GM23338 (cell line): Measurements from ENCODE around the gene TMEM219. TPM values are rescaled to one million over a fixed set of nuclear protein-coding genes. Genes with fewer than 3 reads are reported as not detected.

Source experiments
- ATAC-seq: fragments of 200-7000 bp; cut with Tn5 transposase; 3 replicates; pipeline ENCODE4 v1.9.1; 2020
- DNase-seq: peaks from one replicate; pipeline ENCODE4 v3.0.0-alpha.2; 2015; ENCODE audit warnings: low spot score
- H2AFZ ChIP-seq: fragments of 200-600 bp; sonication (generic); 2 replicates; pipeline ENCODE4 v1.8.0; 2016; ENCODE audit warnings: antibody characterized with exemption, mild to moderate bottlenecking, moderate library complexity
- H3F3A ChIP-seq: fragments of 200-600 bp; sonication (generic); replicated peaks from 2 replicates; pipeline ENCODE4 v1.8.0; 2017; ENCODE audit warnings: antibody characterized with exemption, mixed run types, low read depth
- H3K27ac ChIP-seq: fragments of 200-600 bp; sonication (generic); 2 replicates; pipeline ENCODE4 v1.6.1; 2016; ENCODE audit warnings: low read depth
- H3K27me3 ChIP-seq: fragments of 200-600 bp; sonication (generic); 2 replicates; pipeline ENCODE4 v1.8.0; 2016; ENCODE audit warnings: mild to moderate bottlenecking, mixed run types, moderate library complexity; ENCODE audit not compliant: insufficient read depth
- H3K36me3 ChIP-seq: fragments of 200-600 bp; sonication (generic); 2 replicates; pipeline ENCODE4 v1.8.0; 2016; ENCODE audit warnings: mild to moderate bottlenecking; ENCODE audit not compliant: insufficient read depth
- H3K4me1 ChIP-seq: fragments of 200-600 bp; sonication (generic); 2 replicates; pipeline ENCODE4 v1.8.0; 2016; ENCODE audit warnings: mild to moderate bottlenecking, moderate library complexity; ENCODE audit not compliant: insufficient read depth
- H3K4me2 ChIP-seq: fragments of 200-600 bp; sonication (generic); 2 replicates; pipeline ENCODE4 v1.7.1; 2017; ENCODE audit warnings: mixed run types
- H3K4me3 ChIP-seq: fragments of 200-600 bp; sonication (generic); 2 replicates; pipeline ENCODE4 v1.6.1; 2016; ENCODE audit warnings: mixed run types
- H3K79me2 ChIP-seq: fragments of 200-600 bp; sonication (generic); replicated peaks from 2 replicates; pipeline ENCODE4 v1.8.0; 2017; ENCODE audit warnings: mild to moderate bottlenecking; ENCODE audit not compliant: insufficient read depth
- H3K9me2 ChIP-seq: fragments of 200-600 bp; sonication (generic); 2 replicates; pipeline ENCODE4 v1.8.0; 2017; ENCODE audit not compliant: insufficient read depth
- H4K20me1 ChIP-seq: fragments of 200-600 bp; sonication (generic); replicated peaks from 2 replicates; pipeline ENCODE4 v1.8.0; 2017; ENCODE audit warnings: mild to moderate bottlenecking; ENCODE audit not compliant: insufficient read depth
- H3K27ac Mint-ChIP-seq: 2 replicates; pipeline ENCODE4 v1.8.0; 2020; ENCODE audit warnings: inconsistent platforms, mild to moderate bottlenecking, moderate library complexity, mixed read lengths
- H3K27me3 Mint-ChIP-seq: 3 replicates; pipeline ENCODE4 v1.8.0; 2022; ENCODE audit warnings: low read depth, mild to moderate bottlenecking, moderate library complexity, mixed read lengths, inconsistent platforms; ENCODE audit not compliant: insufficient read depth, poor library complexity
- H3K36me3 Mint-ChIP-seq: 3 replicates; pipeline ENCODE4 v1.8.0; 2021; ENCODE audit warnings: low read depth, mild to moderate bottlenecking, inconsistent platforms, moderate library complexity, mixed read lengths
- H3K4me1 Mint-ChIP-seq: 3 replicates; pipeline ENCODE4 v1.8.0; 2020; ENCODE audit warnings: mild to moderate bottlenecking, inconsistent platforms, mixed read lengths
- H3K4me3 Mint-ChIP-seq: 3 replicates; pipeline ENCODE4 v1.8.0; 2021; ENCODE audit warnings: moderate library complexity, mild to moderate bottlenecking, inconsistent platforms, mixed read lengths
- H3K9me3 Mint-ChIP-seq: 3 replicates; pipeline ENCODE4 v1.8.0; 2020; ENCODE audit warnings: moderate library complexity, mild to moderate bottlenecking, inconsistent platforms, mixed read lengths
- CREB1 ChIP-seq: fragments of 250-450 bp; sonication (Bioruptor Pico); IDR thresholded peaks from 2 replicates; pipeline ENCODE4 v1.5.0; 2020; ENCODE audit warnings: low read depth, mild to moderate bottlenecking, moderate library complexity
- EZH2 ChIP-seq: fragments of 200-600 bp; sonication (generic); IDR thresholded peaks from one replicate; pipeline ENCODE4 v1.8.0; 2017; ENCODE audit warnings: antibody characterized with exemption, mild to moderate bottlenecking, low read depth; ENCODE audit not compliant: unreplicated experiment
- EZH2phosphoT487 ChIP-seq: fragments of 200-600 bp; sonication (generic); IDR thresholded peaks from one replicate; pipeline ENCODE4 v1.8.1; 2018; ENCODE audit warnings: antibody characterized with exemption; ENCODE audit not compliant: unreplicated experiment
- JUNB ChIP-seq: IDR thresholded peaks from one replicate; pipeline ENCODE4 v1.6.1; 2016; ENCODE audit warnings: antibody characterized with exemption; ENCODE audit not compliant: unreplicated experiment
- NANOG ChIP-seq: IDR thresholded peaks from 2 replicates; pipeline ENCODE4 v1.6.1; 2016; ENCODE audit warnings: antibody characterized with exemption, borderline replicate concordance
- POLR2AphosphoS5 ChIP-seq: IDR thresholded peaks from 2 replicates; pipeline ENCODE4 v1.6.1; 2016; ENCODE audit warnings: antibody characterized with exemption, low read depth
- STAT1 ChIP-seq: IDR thresholded peaks from one replicate; pipeline ENCODE4 v1.6.1; 2016; ENCODE audit warnings: antibody characterized with exemption; ENCODE audit not compliant: unreplicated experiment
- ZNF114 ChIP-seq: fragments of 250-450 bp; sonication (Bioruptor Pico); IDR thresholded peaks from 2 replicates; pipeline ENCODE4 v1.5.0; 2020; ENCODE audit warnings: mild to moderate bottlenecking, moderate library complexity
- ZNF331 ChIP-seq: fragments of 250-450 bp; sonication (Bioruptor Pico); IDR thresholded peaks from 2 replicates; pipeline ENCODE4 v1.5.0; 2020; ENCODE audit warnings: low read depth, mild to moderate bottlenecking, moderate library complexity
- polyA plus RNA-seq: library from polyadenylated mRNA; unstranded; fragments of >200 nt; fragmentation: Nextera tagmentation; extraction: Ambion mirVana; gene quantifications from 2 replicates; pipeline ENCODE4 v1.2.1, GENCODE V29; 2016
- total RNA-seq: library from RNA; depleted of rRNA; stranded (reverse); fragments of >200 nt; shearing (Covaris generic); gene quantifications from 2 replicates; pipeline ENCODE4 v1.2.3, GENCODE V29; 2014
- TF ChIP-seq, protein P1 (sequence below): IDR thresholded peaks from 2 replicates; pipeline ENCODE4 v1.6.1; 2016; ENCODE audit warnings: antibody characterized with exemption
- TF ChIP-seq, protein P2 (sequence below), 2 experiments: fragments of 200-600 bp in 1 of 2; sonication (generic) in 1 of 2; conservative IDR thresholded peaks; 2 replicates each; pipeline versions ENCODE4 v1.5.1 to v1.6.1; 2016 to 2017; ENCODE audit warnings: antibody characterized with exemption in 2 of 2, low read depth in 2 of 2, mild to moderate bottlenecking in 2 of 2, moderate library complexity in 1 of 2
- TF ChIP-seq, protein P3 (sequence below): IDR thresholded peaks from one replicate; pipeline ENCODE4 v1.6.1; 2018; ENCODE audit warnings: antibody characterized with exemption; ENCODE audit not compliant: unreplicated experiment

The TMEM219 gene
- total and polyA plus RNA-seq, 2 experiments from 2014 or later = 50.0 to 82.3 TPM

DNA sequence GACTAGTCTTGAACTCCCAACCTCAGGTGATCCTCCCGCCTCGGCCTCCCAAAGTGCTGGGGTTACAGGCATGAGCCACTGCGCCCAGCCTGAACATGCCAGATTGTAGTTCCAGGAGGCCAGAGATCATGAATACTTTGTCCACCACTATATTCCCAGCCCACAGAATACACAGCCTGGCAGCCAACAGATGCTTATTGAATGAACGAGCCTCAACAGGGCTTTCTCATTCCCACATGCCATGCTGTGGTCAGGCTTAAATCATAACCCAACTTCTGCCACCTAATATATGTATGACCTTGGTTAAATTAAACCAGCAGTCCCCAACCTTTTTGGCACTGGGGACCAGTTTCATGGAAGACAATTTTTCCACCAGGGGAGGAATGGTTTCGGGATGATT, 3.1 kb upstream of the TMEM219 start (continued):
- TF ChIP-seq, protein P1, sequence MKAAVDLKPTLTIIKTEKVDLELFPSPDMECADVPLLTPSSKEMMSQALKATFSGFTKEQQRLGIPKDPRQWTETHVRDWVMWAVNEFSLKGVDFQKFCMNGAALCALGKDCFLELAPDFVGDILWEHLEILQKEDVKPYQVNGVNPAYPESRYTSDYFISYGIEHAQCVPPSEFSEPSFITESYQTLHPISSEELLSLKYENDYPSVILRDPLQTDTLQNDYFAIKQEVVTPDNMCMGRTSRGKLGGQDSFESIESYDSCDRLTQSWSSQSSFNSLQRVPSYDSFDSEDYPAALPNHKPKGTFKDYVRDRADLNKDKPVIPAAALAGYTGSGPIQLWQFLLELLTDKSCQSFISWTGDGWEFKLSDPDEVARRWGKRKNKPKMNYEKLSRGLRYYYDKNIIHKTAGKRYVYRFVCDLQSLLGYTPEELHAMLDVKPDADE = no peak
- TF ChIP-seq ZNF331 (CRISPR knock-in tag) = no peak
- no peak for TF ChIP-seq CREB1 (CRISPR knock-in tag)
- no peak for TF ChIP-seq EZH2phosphoT487
- TF ChIP-seq POLR2AphosphoS5 = no peak
- no peak for TF ChIP-seq JUNB
- TF ChIP-seq, protein P2, sequence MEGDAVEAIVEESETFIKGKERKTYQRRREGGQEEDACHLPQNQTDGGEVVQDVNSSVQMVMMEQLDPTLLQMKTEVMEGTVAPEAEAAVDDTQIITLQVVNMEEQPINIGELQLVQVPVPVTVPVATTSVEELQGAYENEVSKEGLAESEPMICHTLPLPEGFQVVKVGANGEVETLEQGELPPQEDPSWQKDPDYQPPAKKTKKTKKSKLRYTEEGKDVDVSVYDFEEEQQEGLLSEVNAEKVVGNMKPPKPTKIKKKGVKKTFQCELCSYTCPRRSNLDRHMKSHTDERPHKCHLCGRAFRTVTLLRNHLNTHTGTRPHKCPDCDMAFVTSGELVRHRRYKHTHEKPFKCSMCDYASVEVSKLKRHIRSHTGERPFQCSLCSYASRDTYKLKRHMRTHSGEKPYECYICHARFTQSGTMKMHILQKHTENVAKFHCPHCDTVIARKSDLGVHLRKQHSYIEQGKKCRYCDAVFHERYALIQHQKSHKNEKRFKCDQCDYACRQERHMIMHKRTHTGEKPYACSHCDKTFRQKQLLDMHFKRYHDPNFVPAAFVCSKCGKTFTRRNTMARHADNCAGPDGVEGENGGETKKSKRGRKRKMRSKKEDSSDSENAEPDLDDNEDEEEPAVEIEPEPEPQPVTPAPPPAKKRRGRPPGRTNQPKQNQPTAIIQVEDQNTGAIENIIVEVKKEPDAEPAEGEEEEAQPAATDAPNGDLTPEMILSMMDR (conservative IDR thresholded peaks at IDR 0.05; ENCODE audit: low read depth in 2 of 2) = no peak
- TF ChIP-seq, protein P3, sequence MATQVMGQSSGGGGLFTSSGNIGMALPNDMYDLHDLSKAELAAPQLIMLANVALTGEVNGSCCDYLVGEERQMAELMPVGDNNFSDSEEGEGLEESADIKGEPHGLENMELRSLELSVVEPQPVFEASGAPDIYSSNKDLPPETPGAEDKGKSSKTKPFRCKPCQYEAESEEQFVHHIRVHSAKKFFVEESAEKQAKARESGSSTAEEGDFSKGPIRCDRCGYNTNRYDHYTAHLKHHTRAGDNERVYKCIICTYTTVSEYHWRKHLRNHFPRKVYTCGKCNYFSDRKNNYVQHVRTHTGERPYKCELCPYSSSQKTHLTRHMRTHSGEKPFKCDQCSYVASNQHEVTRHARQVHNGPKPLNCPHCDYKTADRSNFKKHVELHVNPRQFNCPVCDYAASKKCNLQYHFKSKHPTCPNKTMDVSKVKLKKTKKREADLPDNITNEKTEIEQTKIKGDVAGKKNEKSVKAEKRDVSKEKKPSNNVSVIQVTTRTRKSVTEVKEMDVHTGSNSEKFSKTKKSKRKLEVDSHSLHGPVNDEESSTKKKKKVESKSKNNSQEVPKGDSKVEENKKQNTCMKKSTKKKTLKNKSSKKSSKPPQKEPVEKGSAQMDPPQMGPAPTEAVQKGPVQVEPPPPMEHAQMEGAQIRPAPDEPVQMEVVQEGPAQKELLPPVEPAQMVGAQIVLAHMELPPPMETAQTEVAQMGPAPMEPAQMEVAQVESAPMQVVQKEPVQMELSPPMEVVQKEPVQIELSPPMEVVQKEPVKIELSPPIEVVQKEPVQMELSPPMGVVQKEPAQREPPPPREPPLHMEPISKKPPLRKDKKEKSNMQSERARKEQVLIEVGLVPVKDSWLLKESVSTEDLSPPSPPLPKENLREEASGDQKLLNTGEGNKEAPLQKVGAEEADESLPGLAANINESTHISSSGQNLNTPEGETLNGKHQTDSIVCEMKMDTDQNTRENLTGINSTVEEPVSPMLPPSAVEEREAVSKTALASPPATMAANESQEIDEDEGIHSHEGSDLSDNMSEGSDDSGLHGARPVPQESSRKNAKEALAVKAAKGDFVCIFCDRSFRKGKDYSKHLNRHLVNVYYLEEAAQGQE = no peak

DNA sequence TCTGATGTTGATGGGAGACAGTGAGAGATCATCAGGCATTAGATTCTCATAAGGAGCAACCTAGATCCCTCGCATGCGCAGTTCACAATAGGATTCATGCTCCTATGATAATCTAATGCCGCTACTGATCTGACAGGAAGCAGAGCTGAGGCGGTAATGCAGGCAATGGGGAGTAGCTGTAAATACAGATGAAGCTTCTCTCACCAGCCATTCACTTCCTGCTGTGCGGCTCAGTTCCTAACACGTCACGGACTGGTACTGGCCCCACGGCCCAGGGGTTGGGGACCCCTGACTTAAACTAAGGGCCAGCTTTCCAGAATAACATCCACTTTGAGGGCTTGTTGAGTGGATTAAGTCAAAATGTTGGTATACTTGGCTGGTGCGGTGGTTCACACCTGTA, 2.6 kb upstream of the TMEM219 start:
- peaks cover 16% of the 10 kb centered on the region for H3K4me1 Mint-ChIP-seq
- Histone ChIP-seq H2AFZ (no peak overlapping the region), H3K4me3 (no peak overlapping the region), H3K4me1 (peaks cover 6% of the 10 kb centered on the region), H3K4me2 (no peak overlapping the region), H3K36me3 (no peaks in the 10 kb centered on the region), H3K27me3 (no peaks in the 10 kb centered on the region), H3K27ac (no peak overlapping the region), H3K9me2 (no peaks in the 10 kb centered on the region), H4K20me1 (no peaks in the 10 kb centered on the region), H3F3A (0 out of 2 replicates have a peak, but pooled peaks cover 6% of the 10 kb centered on the region), H3K79me2 (no peaks in the 10 kb centered on the region)
- ATAC-seq (no peak), DNase-seq (no peak)
- no peak overlapping the region for H3K4me3 Mint-ChIP-seq
- TF ChIP-seq ZNF331 (CRISPR knock-in tag) = no peak
- TF ChIP-seq ZNF114 (CRISPR knock-in tag) = no peak
- TF ChIP-seq, protein P2 (conservative IDR thresholded peaks at IDR 0.05; ENCODE audit: low read depth in 2 of 2) = no peak
- TF ChIP-seq CREB1 (CRISPR knock-in tag) = no peak
- TF ChIP-seq NANOG = no peak
- no peak for TF ChIP-seq POLR2AphosphoS5
- TF ChIP-seq, protein P1 = no peak
- TF ChIP-seq, protein P3 = no peak
- TF ChIP-seq JUNB = no peak
- TF ChIP-seq EZH2phosphoT487 = no peak
- no peak for TF ChIP-seq STAT1
- no peak for TF ChIP-seq EZH2
- peaks cover 15% of the 10 kb centered on the region for H3K27me3 Mint-ChIP-seq
- H3K27ac Mint-ChIP-seq = no peak overlapping the region
- H3K9me3 Mint-ChIP-seq = no peaks in the 10 kb centered on the region
- 0 out of 3 replicates have a peak, but pooled peaks cover 3% of the 10 kb centered on the region for H3K36me3 Mint-ChIP-seq
